HG03060 (cell line): ENCODE measurements around the gene OR5H14.
"Not testable (repeated sequence)": the region's sequence is repeated elsewhere in the genome, so short reads cannot be mapped to it uniquely, and the experiment has no call there.

Experiments
- ATAC-seq: cut with Tn5 transposase; IDR thresholded peaks from one replicate; pipeline ENCODE4 v1.9.1; 2021; ENCODE audit warnings: low read depth, moderate number of reproducible peaks; ENCODE audit not compliant: unreplicated experiment

The OR5H14 gene

DNA sequence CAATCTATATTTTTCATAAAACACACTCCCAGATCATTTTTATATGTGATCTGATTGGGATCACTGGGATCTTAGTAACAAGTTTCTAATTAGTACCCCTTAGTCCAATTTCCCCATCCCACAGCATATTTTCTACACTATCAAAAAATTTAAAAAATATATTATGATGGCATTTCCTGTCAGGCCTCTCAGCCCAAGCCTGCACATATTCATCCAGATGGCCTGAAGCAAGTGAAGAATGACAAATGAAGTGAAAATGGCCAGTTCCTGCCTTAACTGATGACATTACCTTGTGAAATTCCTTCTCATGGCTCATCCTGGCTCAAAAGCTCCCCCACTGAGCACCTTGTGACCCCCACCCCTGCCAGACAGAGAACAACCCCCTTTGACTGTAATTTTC, 43.6 kb downstream of the OR5H14 start:
- not testable (repeated sequence) for ATAC-seq

GRCh38 chr3:98196293-98196692, 49.0 kb downstream of the OR5H14 start:
- not testable (repeated sequence) for ATAC-seq

DNA sequence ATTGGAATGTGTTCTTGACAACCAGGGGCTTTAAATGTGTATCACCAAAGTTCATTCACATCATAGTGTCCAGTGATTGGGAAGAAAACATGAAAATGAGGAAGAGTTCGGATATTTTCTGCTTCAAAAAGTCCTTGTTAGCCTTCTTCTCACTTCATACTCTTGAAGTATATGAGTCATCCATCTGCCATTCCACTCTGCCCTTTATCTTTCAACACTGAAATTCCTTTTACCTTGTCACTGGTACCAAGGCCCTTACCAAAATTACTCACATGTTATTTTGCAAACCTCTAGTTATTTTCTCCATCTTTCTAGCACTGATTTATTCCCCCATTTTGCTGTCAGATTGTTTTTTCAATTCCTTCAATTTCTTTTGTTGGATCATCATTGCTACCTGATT, 51.7 kb downstream of the OR5H14 start:
- no peak for ATAC-seq
